ENCODE data around the gene FBXL7.

DNA sequence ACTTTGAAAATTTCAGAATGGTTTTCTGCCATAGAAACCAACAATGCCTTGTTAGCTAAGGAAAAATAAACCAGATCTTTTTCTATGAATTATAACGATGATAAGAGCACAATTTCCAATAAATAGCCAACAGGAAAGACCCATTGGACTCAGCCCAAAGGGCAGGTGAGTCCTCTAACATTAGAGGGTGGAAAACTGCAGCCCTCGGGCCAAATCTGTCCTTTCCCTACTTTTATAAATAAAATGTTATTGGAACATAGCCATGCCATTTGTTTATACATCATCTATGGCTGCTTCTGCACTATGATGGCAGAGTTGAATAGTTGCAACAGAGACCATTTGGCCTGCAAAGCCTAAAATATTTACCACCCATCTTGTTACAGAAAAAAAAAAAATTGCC, 296.1 kb downstream of the FBXL7 start:
- TF ChIP-seq, protein P1, sequence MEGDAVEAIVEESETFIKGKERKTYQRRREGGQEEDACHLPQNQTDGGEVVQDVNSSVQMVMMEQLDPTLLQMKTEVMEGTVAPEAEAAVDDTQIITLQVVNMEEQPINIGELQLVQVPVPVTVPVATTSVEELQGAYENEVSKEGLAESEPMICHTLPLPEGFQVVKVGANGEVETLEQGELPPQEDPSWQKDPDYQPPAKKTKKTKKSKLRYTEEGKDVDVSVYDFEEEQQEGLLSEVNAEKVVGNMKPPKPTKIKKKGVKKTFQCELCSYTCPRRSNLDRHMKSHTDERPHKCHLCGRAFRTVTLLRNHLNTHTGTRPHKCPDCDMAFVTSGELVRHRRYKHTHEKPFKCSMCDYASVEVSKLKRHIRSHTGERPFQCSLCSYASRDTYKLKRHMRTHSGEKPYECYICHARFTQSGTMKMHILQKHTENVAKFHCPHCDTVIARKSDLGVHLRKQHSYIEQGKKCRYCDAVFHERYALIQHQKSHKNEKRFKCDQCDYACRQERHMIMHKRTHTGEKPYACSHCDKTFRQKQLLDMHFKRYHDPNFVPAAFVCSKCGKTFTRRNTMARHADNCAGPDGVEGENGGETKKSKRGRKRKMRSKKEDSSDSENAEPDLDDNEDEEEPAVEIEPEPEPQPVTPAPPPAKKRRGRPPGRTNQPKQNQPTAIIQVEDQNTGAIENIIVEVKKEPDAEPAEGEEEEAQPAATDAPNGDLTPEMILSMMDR (conservative IDR thresholded peaks at IDR 0.05; ENCODE audit: low read length): no peak
- TF ChIP-seq EZH2phosphoT487 (IDR thresholded peaks at IDR 0.05; ENCODE audit: borderline replicate concordance, low read depth, low read length): no peak
